ENCODE data around the gene INPPL1.

Gene INPPL1

DNA sequence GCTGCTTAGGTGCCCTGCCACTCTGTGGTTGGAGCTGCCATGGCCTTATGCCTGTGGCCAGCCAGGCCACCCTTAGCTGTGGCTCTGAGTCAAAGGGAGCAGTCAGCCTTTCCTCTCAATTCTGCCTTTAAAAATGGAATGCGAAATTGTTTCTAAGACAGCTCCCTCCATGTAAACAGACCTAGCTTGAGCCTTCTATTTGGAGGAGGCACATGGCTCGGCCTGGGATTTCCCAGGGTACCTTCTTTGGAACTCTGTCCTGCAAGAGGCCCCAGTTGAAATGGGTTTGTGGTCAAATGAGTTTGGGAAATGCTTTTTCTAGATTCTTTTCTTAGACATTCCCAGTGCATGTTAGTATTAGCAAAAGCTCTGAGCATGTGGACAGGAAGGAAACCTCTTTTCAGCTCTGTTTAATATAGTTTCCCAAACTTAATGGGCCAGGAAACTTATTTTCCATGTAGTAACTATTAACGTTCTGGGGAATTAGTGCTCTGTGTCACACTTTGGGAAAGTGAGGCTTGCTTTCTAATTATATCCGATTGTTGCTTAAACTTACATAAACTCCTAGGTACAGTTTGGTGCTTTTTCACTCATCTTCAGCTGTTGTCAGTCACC, 11.6 kb downstream of the INPPL1 start:
- Histone ChIP-seq H4K20me1 (peaks cover 97% of the 10 kb centered on the region), H3K27me3 (peaks cover 40% of the 10 kb centered on the region), H3K4me3 (no peak overlapping the region), H3K4me2 (no peak overlapping the region), H3K36me3 (peaks cover 78% of the 10 kb centered on the region), H3K4me1 (peaks cover 57% of the 10 kb centered on the region), H3K9ac (no peak overlapping the region), H3K27ac (no peak overlapping the region), H3K9me3 (no peaks in the 10 kb centered on the region)
- no peak for TF ChIP-seq Cebpa-rat (IDR thresholded peaks at IDR 0.05)

GRCh38 chr11:72236774-72237111, 12.2 kb downstream of the INPPL1 start:
- H3K9ac ChIP-seq, result no peak overlapping the region
- peaks cover 73% of the 10 kb centered on the region for H3K36me3 ChIP-seq
- H3K9me3 ChIP-seq, result no peaks in the 10 kb centered on the region
- H3K27ac ChIP-seq, result no peak overlapping the region
- no peak overlapping the region for H3K4me3 ChIP-seq
- peaks cover 57% of the 10 kb centered on the region for H3K4me1 ChIP-seq
- H3K4me2 ChIP-seq, result no peak overlapping the region
- no peak for TF ChIP-seq Cebpa-rat (IDR thresholded peaks at IDR 0.05)
- H3K27me3 ChIP-seq, result peaks cover 46% of the 10 kb centered on the region
- H4K20me1 ChIP-seq, result peaks cover 92% of the 10 kb centered on the region

DNA sequence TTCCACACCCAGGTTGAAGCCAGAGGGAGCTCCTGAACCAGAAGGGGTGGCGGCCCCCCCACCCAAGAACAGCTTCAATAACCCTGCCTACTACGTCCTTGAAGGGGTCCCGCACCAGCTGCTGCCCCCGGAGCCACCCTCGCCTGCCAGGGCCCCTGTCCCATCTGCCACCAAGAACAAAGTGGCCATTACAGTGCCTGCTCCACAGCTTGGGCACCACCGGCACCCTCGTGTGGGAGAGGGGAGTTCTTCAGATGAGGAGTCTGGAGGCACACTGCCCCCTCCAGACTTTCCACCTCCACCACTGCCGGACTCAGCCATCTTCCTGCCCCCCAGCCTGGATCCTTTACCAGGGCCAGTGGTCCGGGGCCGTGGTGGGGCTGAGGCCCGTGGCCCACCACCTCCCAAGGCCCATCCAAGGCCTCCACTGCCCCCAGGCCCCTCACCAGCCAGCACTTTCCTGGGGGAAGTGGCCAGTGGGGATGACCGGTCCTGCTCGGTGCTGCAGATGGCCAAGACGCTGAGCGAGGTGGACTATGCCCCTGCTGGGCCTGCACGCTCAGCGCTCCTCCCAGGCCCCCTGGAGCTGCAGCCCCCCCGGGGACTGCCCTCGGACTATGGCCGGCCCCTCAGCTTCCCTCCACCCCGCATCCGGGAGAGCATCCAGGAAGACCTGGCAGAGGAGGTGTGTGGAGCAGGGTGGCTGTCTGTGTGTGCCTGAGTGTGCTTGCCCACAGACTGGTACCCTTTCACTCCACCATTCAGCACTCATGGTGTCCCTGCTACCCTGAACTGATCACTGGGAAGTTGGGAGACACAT, 12.8 kb downstream of the INPPL1 start:
- Histone ChIP-seq H3K9ac (no peak overlapping the region), H4K20me1 (peaks cover 86% of the 10 kb centered on the region), H3K27me3 (peaks cover 51% of the 10 kb centered on the region), H3K4me3 (no peak overlapping the region), H3K9me3 (peaks cover 2% of the 10 kb centered on the region; the same call in 1 of the 2 replicates), H3K4me1 (peaks cover 57% of the 10 kb centered on the region), H3K27ac (no peak overlapping the region), H3K36me3 (peaks cover 67% of the 10 kb centered on the region), H3K4me2 (no peak overlapping the region)
- TF ChIP-seq Cebpa-rat (IDR thresholded peaks at IDR 0.05), result no peak

- H3K4me2 ChIP-seq, result no peak overlapping the region
- no peak overlapping the region for H3K4me3 ChIP-seq
- H3K36me3 ChIP-seq, result peaks cover 60% of the 10 kb centered on the region
- no peak overlapping the region for H3K9ac ChIP-seq
- H3K4me1 ChIP-seq, result peaks cover 50% of the 10 kb centered on the region
- H4K20me1 ChIP-seq, result peaks cover 79% of the 10 kb centered on the region
- H3K27me3 ChIP-seq, result peaks cover 59% of the 10 kb centered on the region
- no peak for TF ChIP-seq Cebpa-rat (IDR thresholded peaks at IDR 0.05)
- H3K27ac ChIP-seq, result no peak overlapping the region
- H3K9me3 ChIP-seq, result peaks cover 10% of the 10 kb centered on the region
Observed at GRCh38 chr11:72238040-72238450, 13.5 kb downstream of the INPPL1 start.

- TF ChIP-seq Cebpa-rat (IDR thresholded peaks at IDR 0.05), result no peak
Observed at GRCh38 chr11:72238492-72239312, 14.1 kb downstream of the INPPL1 start.

GRCh38 chr11:72239313-72239848, 14.8 kb downstream of the INPPL1 start:
- TF ChIP-seq Cebpa-rat (IDR thresholded peaks at IDR 0.05), result no peak
- peak overlapping the region; percentile 62 for H3K4me3 ChIP-seq
- peaks cover 36% of the 10 kb centered on the region for H3K4me1 ChIP-seq
- no peak overlapping the region; the same call in 1 of the 2 replicates for H3K27ac ChIP-seq
- H3K9ac ChIP-seq, result peak overlapping the region; percentile 61; the same call in 1 of the 2 replicates
- H4K20me1 ChIP-seq, result peaks cover 66% of the 10 kb centered on the region
- H3K36me3 ChIP-seq, result peaks cover 46% of the 10 kb centered on the region
- H3K4me2 ChIP-seq, result peak overlapping the region; percentile 91
- H3K9me3 ChIP-seq, result peaks cover 23% of the 10 kb centered on the region
- H3K27me3 ChIP-seq, result peaks cover 72% of the 10 kb centered on the region

More at GRCh38 chr11:72238492-72239312, 14.1 kb downstream of the INPPL1 start:
- no peak overlapping the region; the same call in 1 of the 2 replicates for H3K9ac ChIP-seq
- H4K20me1 ChIP-seq, result peaks cover 72% of the 10 kb centered on the region
- peaks cover 43% of the 10 kb centered on the region for H3K4me1 ChIP-seq
- H3K4me3 ChIP-seq, result 0 out of 2 replicates have a peak overlapping the region, but pooled peaks have one; percentile 62
- H3K27ac ChIP-seq, result no peak overlapping the region
- peaks cover 16% of the 10 kb centered on the region for H3K9me3 ChIP-seq
- peaks cover 65% of the 10 kb centered on the region for H3K27me3 ChIP-seq
- peaks cover 53% of the 10 kb centered on the region for H3K36me3 ChIP-seq
- peak overlapping the region; percentile 91 for H3K4me2 ChIP-seq

DNA sequence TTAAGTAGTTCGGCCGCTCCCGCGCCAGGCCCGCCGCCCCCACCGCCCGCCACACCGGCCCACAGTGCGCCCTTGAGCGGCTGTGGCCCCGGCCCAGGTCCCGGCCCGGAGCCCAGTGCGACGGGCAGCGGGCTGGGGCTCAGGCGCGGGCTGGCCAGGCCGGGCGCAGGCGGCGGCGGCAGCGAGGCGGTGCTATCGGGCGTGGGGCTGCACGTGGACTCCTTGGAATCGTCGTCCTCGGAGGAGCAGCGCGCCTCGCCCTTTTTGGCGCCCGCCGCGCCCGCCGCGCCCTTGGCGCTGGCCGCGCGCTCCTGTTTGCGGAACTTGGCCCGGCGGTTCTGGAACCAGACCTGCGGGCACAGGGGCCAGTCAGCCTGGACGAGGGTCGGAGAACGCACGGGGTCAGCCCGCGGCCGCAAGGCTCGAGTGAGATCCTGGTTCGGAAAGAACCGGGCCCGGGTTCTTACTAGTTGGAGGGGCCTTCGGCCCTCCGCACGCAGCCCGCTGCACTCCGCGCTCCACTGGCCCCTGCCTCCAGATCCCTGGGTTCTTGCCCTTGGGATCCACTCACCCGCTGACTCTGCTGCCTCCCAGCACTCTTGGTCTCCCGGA, 15.4 kb downstream of the INPPL1 start:
- peak overlapping the region; percentile 62 for H3K4me3 ChIP-seq
- H4K20me1 ChIP-seq, result peaks cover 60% of the 10 kb centered on the region
- no peak overlapping the region; the same call in 1 of the 2 replicates for H3K27ac ChIP-seq
- H3K4me1 ChIP-seq, result peaks cover 35% of the 10 kb centered on the region
- H3K9me3 ChIP-seq, result peaks cover 29% of the 10 kb centered on the region
- H3K27me3 ChIP-seq, result peaks cover 78% of the 10 kb centered on the region
- peaks cover 40% of the 10 kb centered on the region for H3K36me3 ChIP-seq
- peak overlapping the region; percentile 61; the same call in 1 of the 2 replicates for H3K9ac ChIP-seq
- peak overlapping the region; percentile 91 for H3K4me2 ChIP-seq
- TF ChIP-seq Cebpa-rat (IDR thresholded peaks at IDR 0.05), result no peak

- H3K4me2 ChIP-seq, result peak overlapping the region; percentile 91
- H3K27ac ChIP-seq, result no peak overlapping the region
- H3K36me3 ChIP-seq, result peaks cover 33% of the 10 kb centered on the region
- H4K20me1 ChIP-seq, result peaks cover 57% of the 10 kb centered on the region
- H3K9me3 ChIP-seq, result peaks cover 33% of the 10 kb centered on the region
- no peak for TF ChIP-seq Cebpa-rat (IDR thresholded peaks at IDR 0.05)
- peaks cover 35% of the 10 kb centered on the region for H3K4me1 ChIP-seq
- H3K4me3 ChIP-seq, result peak overlapping the region; percentile 62; the same call in 1 of the 2 replicates
- peaks cover 85% of the 10 kb centered on the region for H3K27me3 ChIP-seq
- no peak overlapping the region for H3K9ac ChIP-seq
Observed at GRCh38 chr11:72240461-72241290, 16.1 kb downstream of the INPPL1 start.

Data from BLaER1 (cell line).